AG04449 (cell line): ENCODE measurements around the gene GRSF1.
"Not testable (repeated sequence)": the region's sequence is repeated elsewhere in the genome, so short reads cannot be mapped to it uniquely, and the experiment has no call there.

ENCODE experiments used
- CTCF ChIA-PET: fragments of 350-600 bp; formaldehyde crosslinking; extraction: SDS; loops from one replicate; lab custom pipeline; 2021; ENCODE audit warnings: antibody characterized with exemption; lab: Yijun Ruan, JAX
- POLR2A ChIA-PET: fragments of 400-600, 350-600 bp; formaldehyde crosslinking; extraction: SDS; loops from one replicate; lab custom pipeline; 2020; ENCODE audit warnings: antibody characterized with exemption, inconsistent platforms; lab: Yijun Ruan, JAX
- DNase-seq: peaks from one replicate; pipeline ENCODE4 v3.0.0-alpha.2; 2010; ENCODE audit warnings: low read depth, low spot score
- H3K4me3 ChIP-seq: 2 replicates; pipeline ENCODE4 v1.5.1; 2011; ENCODE audit warnings: low read depth, mild to moderate bottlenecking, control low read depth, low read length
- CTCF ChIP-seq: IDR thresholded peaks from one replicate; pipeline ENCODE4 v1.5.1; 2011; ENCODE audit warnings: mild to moderate bottlenecking, moderate library complexity, low read length, control low read depth, inconsistent platforms; ENCODE audit not compliant: insufficient read depth; ENCODE audit errors: missing control alignments

Gene GRSF1

GRCh38 chr4:70849291-70849690, 9.6 kb upstream of the GRSF1 start:
- CTCF ChIA-PET, result no interaction called here
- no peak overlapping the region for H3K4me3 ChIP-seq
- no peak for TF ChIP-seq CTCF
- no peak for DNase-seq
- POLR2A ChIA-PET, result no interaction called here

GRCh38 chr4:70844180-70844579, 4.5 kb upstream of the GRSF1 start:
- no peak overlapping the region for H3K4me3 ChIP-seq
- DNase-seq, result no peak
- no peak for TF ChIP-seq CTCF
- ChIA-PET POLR2A (no interaction called here), CTCF (no interaction called here)

GRCh38 chr4:70842761-70843435, 3.2 kb upstream of the GRSF1 start:
- CTCF ChIA-PET, result no interaction called here
- POLR2A ChIA-PET, result no interaction called here
- no peak for TF ChIP-seq CTCF
- H3K4me3 ChIP-seq, result no peak overlapping the region
- no peak for DNase-seq

- no peak overlapping the region for H3K4me3 ChIP-seq
- TF ChIP-seq CTCF, result no peak
- POLR2A ChIA-PET, result no interaction called here
- CTCF ChIA-PET, result no interaction called here
- no peak for DNase-seq
Measured at GRCh38 chr4:70841951-70842350, 2.3 kb upstream of the GRSF1 start.

GRCh38 chr4:70841211-70841610, 1.5 kb upstream of the GRSF1 start:
- H3K4me3 ChIP-seq, result no peak overlapping the region
- POLR2A ChIA-PET, result no interaction called here
- TF ChIP-seq CTCF, result no peak
- DNase-seq, result no peak
- CTCF ChIA-PET, result no interaction called here

- CTCF ChIA-PET, POLR2A ChIA-PET, H3K4me3 ChIP-seq, DNase-seq: not testable (repeated sequence)
Measured at GRCh38 chr4:70840631-70841030, 941 bp upstream of the GRSF1 start.

GRCh38 chr4:70840137-70840536, 447 bp upstream of the GRSF1 start:
- DNase-seq, result not testable (repeated sequence)
- ChIA-PET CTCF (interaction anchor here (1.9 kb wide), 1 partner anchor 188 kb away, joined by 6 read pairs; no protein-coding TSS in a partner anchor), POLR2A (interaction anchor here (0.6 to 1.9 kb wide), 4 partner anchors 11 to 153 kb away, joined by 3 to 8 read pairs (median 6); partner anchors contain the start of genes DCK and MOB1B)
- H3K4me3 ChIP-seq, result peak overlapping the region; percentile 12; the same call in 1 of the 2 replicates
